ENCODE results near the gene EIPR1. TPM values are rescaled to one million over a fixed set of nuclear protein-coding genes. Genes with fewer than 3 reads are reported as not detected.

The EIPR1 gene
- total and polyA plus RNA-seq, 2 donors from 2014 or later = 28.2 to 37.8 TPM

DNA sequence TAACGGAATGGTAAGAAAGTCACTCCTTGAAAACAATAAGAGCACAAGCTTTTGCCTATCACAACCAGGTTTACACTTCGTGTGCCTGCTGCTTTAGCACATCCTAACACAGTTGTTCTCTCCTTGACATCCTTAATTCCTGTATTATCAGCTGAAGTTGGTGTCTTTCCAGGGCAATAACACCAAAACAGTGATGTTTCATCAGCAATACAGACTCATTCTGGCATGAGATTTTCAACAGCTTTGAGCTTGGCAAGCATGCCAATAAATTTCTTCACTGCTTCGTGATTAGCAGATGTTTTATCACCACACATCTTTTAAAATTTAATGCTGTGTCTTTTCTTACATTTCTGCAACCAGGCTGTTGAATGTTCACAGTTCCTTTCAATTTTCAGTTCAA is 148.4 kb downstream of the EIPR1 start:
- H3K27ac ChIP-seq (ENCODE audit: low read depth in 2 of 2, low read length in 2 of 2) = no peak overlapping the region
- intact Hi-C loops (cut with DNase I) = no loop called here
- FAIRE-seq = no peak
- no peaks in the 10 kb centered on the region for H3K27me3 ChIP-seq (ENCODE audit: control insufficient read depth, insufficient read depth, low read length)
- H3K4me3 ChIP-seq (ENCODE audit: low read length in 3 of 3) = no peak overlapping the region
- no peak for DNase-seq
- peaks cover 0 to 3% (median 0%) of the 10 kb centered on the region in 3 donors for H3K36me3 ChIP-seq (ENCODE audit: control insufficient read depth in 2 of 3, insufficient read depth in 3 of 3, low read length in 3 of 3)
- H3K9me3 ChIP-seq (ENCODE audit: control insufficient read depth in 2 of 3, insufficient read depth in 1 of 3, low read length in 3 of 3) = peaks cover 0 to 4% (median 0%) of the 10 kb centered on the region in 3 donors
- no peaks in the 10 kb centered on the region for H3K4me1 ChIP-seq (ENCODE audit: control insufficient read depth in 2 of 3, insufficient read depth in 2 of 3, low read depth in 1 of 3, low read length in 3 of 3)
- TF ChIP-seq CTCF (IDR thresholded peaks at IDR 0.05; ENCODE audit: borderline replicate concordance, extremely low read depth, insufficient read depth) = no peak
- H3K9ac ChIP-seq (ENCODE audit: low read length in 3 of 3) = no peak overlapping the region

DNA sequence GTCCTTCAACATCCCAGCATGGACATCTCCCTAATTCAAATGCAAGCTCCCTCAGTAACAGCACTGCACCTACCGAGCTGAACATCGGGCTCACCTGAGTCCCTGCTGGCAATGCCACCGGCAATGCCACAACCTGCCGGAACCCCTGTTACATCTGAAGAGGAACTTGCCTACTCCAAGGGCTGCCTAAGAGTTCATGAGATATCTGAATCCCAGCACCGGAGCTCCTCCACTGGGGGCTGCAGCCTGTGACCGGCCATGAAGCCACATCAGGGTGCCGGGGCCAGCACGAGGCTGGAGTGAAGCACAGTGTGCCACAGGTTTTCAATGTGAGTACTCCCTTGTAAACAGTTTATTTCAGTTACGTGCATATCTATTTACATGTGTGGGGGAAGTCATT is 152.9 kb downstream of the EIPR1 start:
- TF ChIP-seq CTCF (IDR thresholded peaks at IDR 0.05; ENCODE audit: borderline replicate concordance, extremely low read depth, insufficient read depth) = no peak
- H3K4me3 ChIP-seq (ENCODE audit: low read length in 3 of 3) = no peak overlapping the region
- H3K4me1 ChIP-seq (ENCODE audit: control insufficient read depth in 2 of 3, insufficient read depth in 2 of 3, low read depth in 1 of 3, low read length in 3 of 3) = no peaks in the 10 kb centered on the region
- no peak for DNase-seq
- no peak overlapping the region for H3K9ac ChIP-seq (ENCODE audit: low read length in 3 of 3)
- peaks cover 0 to 11% (median 3%) of the 10 kb centered on the region in 3 donors for H3K9me3 ChIP-seq (ENCODE audit: control insufficient read depth in 2 of 3, insufficient read depth in 1 of 3, low read length in 3 of 3)
- no peak overlapping the region for H3K27ac ChIP-seq (ENCODE audit: low read depth in 2 of 2, low read length in 2 of 2)
- no peak for FAIRE-seq
- H3K36me3 ChIP-seq (ENCODE audit: control insufficient read depth in 2 of 3, insufficient read depth in 3 of 3, low read length in 3 of 3) = no peaks in the 10 kb centered on the region
- intact Hi-C loops (cut with DNase I) = no loop called here
- no peaks in the 10 kb centered on the region for H3K27me3 ChIP-seq (ENCODE audit: control insufficient read depth, insufficient read depth, low read length)

- TF ChIP-seq CTCF (IDR thresholded peaks at IDR 0.05; ENCODE audit: borderline replicate concordance, extremely low read depth, insufficient read depth) = no peak
- Histone ChIP-seq H3K27me3 (ENCODE audit: control insufficient read depth, insufficient read depth, low read length) (no peaks in the 10 kb centered on the region), H3K4me3 (ENCODE audit: low read length in 3 of 3) (no peak overlapping the region), H3K4me1 (ENCODE audit: control insufficient read depth in 2 of 3, insufficient read depth in 2 of 3, low read depth in 1 of 3, low read length in 3 of 3) (no peaks in the 10 kb centered on the region), H3K9ac (ENCODE audit: low read length in 3 of 3) (no peak overlapping the region), H3K36me3 (ENCODE audit: control insufficient read depth in 2 of 3, insufficient read depth in 3 of 3, low read length in 3 of 3) (no peaks in the 10 kb centered on the region), H3K9me3 (ENCODE audit: control insufficient read depth in 2 of 3, insufficient read depth in 1 of 3, low read length in 3 of 3) (peaks cover 0 to 8% (median 3%) of the 10 kb centered on the region in 3 donors), H3K27ac (ENCODE audit: low read depth in 2 of 2, low read length in 2 of 2) (no peak overlapping the region)
- FAIRE-seq (no peak), DNase-seq (no peak)
- intact Hi-C loops (cut with DNase I) = no loop called here
These were observed 154.3 kb downstream of the EIPR1 start for GRCh38 chr2:3223080-3223923.

All from kidney (tissue), 14 donors.